HG02623 (cell line): Measurements from ENCODE around the gene ZMYND8.
"Not testable (repeated sequence)": the region's sequence is repeated elsewhere in the genome, so short reads cannot be mapped to it uniquely, and the experiment has no call there.

ENCODE experiments used
- ATAC-seq: cut with Tn5 transposase; IDR thresholded peaks from one replicate; pipeline ENCODE4 v1.9.1; 2021; ENCODE audit warnings: moderate library complexity; ENCODE audit not compliant: unreplicated experiment

Gene ZMYND8

DNA sequence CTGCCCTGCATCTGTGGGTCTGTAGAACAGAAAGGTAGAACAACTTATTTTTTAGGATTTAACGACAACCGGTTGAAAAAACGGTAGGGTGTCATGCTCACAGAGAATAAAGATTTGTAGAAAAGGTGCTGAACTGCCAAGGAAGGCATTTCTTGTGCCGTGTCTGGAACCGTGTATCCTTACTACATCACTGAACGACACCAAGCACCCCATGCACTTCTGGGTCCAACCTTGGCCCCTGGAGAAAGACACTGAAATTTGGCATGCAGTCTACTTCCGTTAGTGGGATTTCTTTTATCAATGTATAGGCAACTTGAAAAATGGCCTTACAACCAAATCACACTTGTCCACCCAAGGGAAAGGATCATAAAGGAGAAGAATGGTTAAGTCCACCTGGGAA is 145.5 kb downstream of the ZMYND8 start:
- no peak for ATAC-seq

DNA sequence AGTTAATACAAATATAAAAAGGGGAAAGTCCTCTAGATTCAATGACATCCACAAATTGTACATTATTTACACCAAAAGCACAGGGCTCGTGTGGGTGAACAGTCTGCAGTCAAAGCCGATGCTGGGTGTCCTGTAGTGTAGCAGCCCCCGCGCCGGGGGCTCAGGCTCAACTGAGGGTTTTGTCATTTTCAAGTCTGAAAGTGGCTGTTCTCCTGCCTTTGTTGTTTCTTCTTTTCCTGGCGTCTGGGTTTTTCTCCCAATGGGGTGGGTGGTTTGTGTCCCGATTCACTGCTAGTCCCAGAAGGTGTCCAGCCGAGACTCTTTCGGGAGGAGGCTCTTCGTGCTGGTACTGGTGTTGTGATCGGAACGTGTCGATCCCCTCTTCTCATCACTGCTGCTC is 146.0 kb downstream of the ZMYND8 start:
- ATAC-seq, result no peak

DNA sequence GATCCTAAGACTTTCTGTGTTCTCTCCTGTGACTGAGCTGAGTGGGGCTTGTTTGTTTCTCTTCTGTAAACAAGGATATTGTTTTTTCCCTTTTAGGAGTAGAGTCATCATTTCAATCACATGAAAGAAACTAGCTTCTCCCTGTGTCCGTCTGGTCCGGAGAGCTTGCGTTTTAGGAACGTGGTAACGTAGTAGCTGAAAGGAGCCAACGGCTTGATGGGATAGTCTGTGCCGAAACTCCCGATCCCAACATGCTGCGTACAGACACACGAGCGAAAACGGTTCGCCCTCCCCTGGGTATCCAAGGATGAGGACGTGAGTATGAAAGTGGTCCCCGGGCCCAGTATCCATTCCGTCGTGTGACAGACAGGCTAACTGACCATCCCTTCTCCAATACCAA is 146.5 kb downstream of the ZMYND8 start:
- ATAC-seq, result no peak

DNA sequence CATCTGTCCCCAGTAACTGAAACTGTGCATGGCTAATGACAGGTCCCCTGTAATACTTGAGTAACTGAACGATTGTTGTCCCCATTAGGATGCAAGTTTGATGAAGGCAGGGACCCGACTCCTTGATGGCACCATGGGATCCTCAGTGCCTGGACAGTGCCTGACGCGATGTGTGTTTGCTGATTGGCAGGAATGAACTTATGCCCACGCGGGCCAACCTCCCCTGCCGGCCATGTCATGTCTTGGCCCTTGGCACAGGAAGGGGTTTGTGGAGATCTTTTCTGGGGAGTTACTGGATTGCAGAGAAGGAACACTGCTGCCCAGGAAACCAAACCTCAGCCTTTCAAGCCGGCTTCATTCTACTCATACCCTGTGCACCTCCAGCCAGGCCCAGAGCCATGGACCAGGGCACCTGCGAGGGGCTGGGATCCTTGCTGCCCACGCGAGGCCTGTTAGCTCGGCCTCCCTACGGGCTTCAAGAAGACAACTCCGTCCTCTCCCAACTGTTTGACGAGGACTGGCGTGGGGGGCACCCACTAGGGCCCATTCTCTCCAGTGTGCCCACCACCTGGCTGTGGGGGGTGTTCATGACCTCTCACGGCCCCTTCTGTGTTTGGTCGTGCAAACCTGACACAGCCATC is 147.8 kb downstream of the ZMYND8 start:
- ATAC-seq, result no peak

DNA sequence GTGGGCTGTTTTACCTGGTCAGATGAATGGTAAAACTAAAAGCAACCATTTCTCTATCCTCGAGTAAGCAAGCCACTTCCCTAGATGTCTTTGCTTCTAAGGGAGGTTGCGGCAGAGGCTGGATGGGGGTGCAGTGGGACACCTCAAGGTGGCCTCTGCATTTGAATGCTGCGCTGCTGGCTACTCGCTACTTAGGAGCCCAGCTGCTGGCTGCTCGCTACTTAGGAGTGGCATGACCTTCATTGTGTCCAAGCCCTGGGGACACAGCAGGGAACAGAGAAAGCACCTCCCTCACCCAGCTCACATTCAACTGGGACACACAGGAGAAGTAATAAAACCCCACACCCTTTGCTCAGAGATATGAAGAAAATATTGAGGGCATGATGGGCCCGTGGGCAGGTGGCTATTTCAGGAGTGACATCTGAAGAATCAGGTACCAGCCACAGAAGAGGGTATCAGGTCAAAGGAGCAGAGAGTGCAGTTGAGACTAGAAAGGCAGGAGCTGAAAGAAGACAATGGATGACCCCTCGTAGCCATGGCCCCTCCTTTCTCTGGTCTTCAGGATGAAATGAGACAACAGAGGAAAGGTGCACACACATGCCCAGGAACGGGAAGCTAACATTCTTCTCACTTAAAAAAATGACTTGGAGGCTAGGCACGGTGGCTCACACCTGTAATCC is 149.4 kb downstream of the ZMYND8 start:
- ATAC-seq, result no peak

DNA sequence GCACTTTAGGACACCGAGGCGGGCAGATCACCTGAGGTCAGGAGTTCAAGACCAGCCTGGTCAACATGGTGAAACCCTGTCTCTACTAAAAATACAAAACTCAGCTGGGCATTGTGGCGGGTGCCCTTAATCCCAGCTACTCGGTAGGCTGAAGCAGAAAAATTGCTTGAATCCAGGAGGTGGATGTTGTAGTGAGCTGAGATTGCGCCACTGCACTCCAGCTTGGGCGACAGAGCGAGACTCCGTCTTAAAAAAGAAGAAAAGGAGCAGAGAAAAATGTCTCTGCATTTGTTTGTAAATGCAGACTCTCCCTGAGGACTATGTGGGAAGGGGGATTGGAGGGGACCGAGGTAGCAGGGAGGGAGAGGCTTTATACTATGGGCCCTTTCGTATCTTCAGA is 149.9 kb downstream of the ZMYND8 start:
- not testable (repeated sequence) for ATAC-seq

DNA sequence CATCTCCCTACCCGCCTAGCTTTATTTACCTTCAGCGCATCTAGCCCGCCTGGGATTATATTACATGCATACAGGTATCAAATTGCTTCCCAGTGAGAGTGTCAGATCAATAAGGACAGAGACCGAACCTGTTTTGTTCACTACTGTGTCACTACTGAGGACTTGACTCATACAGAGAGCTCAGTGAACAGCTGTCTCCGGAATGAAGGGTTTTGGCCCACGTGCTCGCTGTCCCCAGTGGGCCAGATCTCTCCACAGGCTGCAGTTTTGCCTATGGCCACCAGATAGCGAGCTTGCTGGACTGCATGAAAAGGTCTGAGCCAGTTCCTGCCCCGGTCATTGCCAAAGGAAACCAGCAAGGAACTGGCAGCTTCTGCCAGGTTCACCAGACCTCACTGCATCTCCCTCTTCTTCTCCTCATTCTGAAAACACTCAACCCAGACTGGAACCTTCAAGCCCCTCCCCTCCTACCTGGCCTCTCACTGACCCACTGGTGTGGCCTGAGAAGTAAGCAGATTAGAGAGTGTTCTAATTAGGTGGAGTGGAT is 150.8 kb downstream of the ZMYND8 start:
- no peak for ATAC-seq

DNA sequence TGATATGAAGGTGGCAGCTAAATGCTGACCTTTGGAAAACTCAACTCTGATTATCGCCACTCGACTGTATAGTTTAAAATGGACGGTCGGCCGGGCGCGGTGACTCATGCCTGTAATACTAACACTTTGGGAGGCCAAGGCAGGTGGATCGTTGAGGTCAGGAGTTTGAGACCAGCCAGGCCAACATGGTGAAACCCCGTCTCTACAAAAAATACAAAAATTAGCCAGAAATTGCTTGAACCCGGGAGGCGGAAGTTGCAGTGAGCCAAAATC is 151.7 kb downstream of the ZMYND8 start:
- not testable (repeated sequence) for ATAC-seq

DNA sequence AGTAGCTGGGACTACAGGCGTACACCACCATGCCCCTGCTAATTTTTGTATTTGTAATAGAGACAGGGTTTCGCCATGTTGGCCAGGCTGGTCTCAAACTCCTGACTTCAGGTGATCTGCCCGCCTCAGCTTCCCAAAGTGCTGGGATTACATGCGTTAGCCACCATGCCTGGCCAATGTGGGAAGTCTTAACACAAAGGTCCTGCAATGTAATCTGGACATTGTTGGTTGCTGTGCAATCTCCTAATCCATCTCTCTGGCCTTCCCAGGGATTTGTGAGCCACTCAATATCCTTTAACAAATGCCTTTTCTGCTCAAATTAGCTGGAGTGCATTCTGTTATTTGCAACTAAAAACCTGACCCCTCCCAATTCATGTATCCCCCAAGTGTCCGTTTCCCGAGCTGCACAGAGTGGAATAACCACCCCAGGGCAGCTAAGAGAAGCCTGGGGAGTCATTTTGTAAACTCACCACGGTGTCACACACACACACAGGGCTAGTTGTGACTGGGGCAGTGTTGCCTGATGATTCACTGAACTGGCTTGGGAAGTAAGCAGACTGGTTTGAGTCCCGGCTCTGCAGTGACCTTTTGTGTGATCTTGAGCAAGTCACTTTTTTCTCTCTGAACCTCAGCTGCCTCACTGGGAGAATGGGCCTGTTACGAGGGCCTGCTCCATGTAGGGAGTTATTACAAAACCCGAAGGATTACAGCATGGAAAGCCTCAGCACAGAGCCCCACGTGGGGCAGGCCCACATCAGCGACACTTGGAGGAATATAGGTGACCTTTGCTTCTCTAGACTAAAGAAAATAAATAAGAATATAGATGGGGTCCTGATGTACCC is 152.3 kb downstream of the ZMYND8 start:
- ATAC-seq, result no peak

DNA sequence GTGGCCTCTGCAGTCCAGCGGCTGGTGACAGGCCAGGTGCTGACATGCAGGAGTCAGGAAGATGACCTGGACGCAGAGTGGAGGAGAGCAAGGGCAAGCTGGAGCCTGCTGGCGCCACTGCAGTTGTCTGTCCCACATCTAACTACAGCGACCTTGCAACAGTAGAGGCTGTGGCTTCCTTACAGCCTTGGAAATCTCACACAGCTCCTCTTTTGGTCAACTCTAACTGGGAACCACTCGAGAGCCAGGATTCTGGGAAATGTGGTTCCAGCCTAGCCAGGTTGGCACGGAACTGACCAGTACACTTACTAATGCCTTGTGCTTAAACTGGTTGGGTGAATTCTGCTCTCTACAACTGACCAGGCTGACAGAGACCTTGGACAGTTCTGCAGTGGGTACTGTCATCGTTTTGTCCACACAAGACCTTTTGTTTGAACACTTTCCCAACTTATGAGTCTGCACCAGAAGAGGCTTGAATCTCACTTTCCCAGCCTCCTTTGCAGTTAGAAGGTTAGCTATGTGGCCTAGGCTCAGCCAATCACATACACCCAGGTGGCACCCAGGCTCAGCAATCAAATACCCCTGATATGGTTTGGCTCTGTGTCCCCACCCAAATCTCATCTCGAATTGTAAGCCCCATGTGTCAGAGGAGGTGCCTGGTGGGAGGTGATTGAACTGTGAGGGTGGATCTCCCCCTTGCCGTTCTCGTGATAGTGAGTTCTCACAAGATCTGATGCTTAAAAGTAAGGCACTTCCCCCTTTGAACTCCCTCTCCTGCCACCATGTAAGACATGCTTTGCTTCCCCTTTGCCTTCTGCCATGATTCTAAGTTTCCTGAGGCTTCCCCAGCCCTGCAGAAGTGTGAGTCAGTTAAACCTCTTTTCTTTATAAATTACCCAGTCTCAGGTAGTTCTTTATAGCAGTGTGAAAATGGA is 153.5 kb downstream of the ZMYND8 start:
- no peak for ATAC-seq

DNA sequence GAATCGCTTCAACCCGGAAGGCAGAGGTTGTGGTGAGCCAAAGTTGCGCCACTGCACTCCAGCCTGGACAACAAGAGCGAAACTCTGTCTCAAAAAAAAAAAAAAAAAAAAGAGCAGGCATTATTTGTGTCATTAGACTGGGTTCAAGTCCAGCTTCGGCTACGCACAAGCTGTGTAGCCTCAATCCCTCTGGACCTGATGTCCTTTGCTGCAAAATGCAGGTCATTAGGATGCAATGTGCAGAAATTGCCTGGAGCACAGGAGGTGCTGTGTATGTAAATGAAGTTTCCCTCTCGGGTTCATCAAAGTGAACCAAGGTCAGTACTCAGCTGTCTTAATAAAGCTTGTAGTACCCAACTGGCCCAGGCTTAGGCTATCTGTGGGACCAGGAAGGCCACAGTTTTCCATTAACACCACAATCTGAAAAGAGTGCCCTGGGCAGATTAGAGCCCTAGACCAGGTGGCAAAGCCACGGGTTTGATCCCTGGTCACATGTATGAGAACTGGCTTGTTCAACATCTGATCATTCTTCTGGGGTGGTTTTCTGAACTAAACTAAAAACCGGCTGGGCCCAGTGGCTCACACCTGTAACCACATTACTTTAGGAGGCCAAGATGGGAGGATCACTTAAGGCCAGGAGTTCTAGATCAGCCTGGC is 155.3 kb downstream of the ZMYND8 start:
- no peak for ATAC-seq

DNA sequence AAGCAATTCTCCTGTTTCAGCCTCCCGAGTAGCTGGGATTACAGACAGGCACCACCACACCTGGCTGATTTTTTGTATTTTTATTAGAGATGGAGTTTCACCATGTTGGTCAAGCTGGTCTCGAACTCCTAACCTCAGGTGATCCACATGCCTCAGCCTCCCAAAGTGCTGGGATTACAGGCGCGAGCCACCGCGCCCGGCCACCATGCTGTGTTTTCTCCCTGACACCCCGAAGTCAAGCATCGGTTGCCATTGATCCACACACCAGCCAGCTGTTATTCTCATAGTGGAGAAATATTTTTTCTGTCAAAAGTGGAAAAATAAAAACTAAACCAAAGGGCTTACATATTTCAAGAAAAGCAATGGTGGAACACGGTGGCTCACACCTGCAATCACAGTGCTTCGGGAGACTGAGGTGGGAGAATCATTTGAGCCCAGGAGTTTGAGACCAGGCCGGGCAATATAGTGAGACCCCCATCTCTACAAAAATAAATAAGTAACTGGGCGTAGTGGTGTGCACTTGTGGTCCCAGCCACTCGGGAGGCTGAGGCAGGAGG is 157.4 kb downstream of the ZMYND8 start:
- no peak for ATAC-seq

DNA sequence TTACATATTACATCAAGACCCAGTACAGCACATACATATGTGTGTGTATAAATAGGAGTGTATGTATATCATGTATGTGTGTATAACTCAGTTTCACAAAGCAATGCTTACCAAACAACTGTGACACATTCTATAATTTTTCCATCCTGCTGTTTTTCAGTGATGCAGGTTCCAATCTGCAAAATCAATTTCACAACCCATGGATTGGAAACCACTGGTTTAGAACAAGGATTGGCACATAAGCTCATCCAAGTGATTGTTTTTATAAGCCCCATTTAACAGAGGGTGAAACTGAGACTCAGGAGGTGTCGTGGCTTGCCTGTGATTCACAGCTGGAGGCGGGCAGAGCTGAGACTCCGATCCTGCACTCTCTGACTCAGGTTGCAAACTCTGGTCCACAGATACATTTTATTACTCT is 158.2 kb downstream of the ZMYND8 start:
- ATAC-seq, result no peak

DNA sequence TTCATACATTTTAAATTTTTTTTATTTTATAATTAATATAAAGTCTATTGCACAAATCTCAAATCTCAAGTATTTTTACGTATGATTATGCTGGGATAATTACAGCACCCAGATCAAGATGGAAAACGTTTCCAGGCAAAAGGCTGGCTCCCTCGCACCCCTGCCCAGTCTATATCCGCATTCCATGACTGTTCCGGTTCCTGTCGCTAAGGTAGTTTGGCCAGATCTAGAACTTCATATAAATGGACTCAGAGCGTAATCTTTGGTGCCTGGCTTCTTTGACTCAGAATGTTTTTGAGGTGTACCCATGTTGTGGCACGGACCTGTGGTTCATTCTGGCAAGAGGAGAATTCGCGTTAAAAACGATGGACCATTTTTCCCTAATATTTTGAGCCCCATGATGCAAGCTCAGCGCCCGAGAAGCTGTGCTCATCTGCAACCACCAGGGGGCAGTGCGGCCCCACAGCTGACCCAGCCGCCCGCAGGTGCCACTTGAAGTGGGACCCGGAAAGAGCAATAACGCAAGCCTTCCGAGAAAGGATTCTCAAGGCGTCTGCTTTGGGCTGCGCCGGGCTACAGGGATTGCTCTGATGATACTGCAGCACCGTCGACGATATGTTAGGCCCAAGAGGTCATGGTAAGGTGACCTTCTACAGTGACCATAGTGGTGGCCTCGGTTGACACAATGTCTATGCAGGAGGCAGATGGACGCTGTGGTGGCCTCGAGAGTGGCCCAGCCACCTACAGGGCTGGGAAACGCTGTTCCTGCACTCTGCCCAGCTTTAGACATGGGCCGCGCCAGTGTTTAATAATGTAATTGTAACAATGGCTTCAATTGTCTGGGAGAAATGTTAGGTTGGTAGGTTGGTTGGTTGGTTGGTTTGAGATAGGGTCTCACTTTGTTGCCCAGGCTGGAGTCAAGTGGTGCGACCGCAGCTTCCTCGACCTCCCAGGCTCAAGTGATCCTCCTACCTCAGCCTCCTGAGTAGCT is 160.1 kb downstream of the ZMYND8 start:
- no peak for ATAC-seq

DNA sequence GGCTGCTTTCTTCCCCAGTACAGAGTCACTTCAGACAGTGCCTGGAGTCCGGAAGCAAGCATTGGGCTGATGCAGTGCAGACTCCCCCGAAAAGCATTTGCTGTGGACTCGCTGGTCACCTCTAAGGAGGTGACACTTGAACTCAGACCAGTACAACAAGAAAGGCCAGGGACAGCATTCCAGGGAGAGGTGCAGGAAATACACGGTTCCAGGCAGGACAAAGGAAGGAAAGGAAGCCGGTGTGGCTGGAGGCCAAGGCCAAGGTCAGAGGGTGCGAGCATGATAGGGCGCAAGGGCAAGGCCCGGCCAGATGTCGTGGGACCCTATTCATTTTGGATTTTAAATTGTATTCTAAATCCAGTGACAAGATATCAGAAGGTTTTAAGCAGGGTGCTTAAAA is 160.9 kb downstream of the ZMYND8 start:
- no peak for ATAC-seq

DNA sequence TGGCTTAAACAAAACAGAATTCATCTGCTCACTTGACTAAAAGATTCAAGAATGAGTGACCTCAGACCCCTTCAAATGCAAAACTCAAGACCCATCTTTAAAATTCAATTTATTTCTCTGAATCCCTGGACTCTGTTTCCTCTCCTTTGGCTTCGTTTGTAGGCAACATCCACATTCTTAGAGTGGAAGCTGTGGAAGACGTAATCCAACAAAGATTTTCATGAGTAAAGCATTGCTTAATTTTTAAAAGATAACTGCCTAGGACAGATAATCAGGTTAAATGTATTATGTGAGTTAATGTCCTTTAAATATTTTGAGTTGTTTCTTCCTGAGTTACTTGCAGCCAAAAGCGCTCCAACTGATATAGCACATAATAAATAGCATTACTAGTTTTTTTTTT is 164.5 kb downstream of the ZMYND8 start:
- ATAC-seq, result no peak

DNA sequence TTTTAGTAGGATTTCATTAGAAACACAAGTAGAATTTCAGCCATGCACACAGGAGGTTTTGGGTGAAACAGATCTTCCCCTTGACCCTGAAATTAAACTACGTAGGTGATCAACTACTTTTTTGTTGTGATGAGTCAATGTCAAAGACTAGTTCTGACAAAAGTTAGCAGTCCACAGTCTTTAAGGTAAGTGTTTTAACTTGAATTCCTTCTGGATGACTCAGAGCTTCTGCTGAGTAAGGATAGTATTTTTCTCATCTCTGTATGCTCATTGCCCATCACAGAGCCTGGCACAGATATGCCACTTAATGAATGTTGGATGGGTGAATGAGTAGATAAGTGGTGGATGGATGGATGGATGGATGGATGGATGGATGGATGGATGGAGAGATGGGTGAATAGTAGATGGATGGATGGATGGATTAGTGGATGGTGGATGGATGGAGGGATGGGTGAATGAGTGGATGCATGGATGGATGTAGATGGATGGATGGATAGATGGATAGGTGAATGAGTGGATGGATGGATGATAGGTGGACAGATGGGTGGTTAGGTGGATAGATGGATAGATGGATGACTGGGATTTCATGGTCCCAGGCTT is 165.3 kb downstream of the ZMYND8 start:
- ATAC-seq, result no peak

DNA sequence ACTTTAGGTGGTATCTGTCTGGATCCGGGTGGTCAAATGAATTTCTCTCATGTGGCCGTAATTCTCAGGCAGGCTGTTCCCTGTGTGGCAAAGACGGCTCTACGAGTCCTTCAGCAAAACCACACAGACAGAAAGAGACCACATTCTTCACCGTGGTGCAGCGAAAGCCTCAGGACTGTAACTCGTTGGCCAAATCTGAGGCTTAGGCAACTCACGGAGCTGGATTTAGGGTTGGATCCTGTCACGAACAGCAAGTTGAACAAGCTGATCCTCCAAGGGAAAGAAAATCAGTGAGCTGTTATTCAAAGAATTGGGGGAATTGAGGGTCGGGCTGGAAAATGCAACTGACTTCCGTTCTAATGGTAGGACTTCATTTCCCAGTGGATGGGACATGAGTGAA is 167.4 kb downstream of the ZMYND8 start:
- ATAC-seq, result no peak
